Measurements from ENCODE around the gene IGFBPL1. TPM values are rescaled to one million over a fixed set of nuclear protein-coding genes. Genes with fewer than 3 reads are reported as not detected.

IGFBPL1 gene
- total RNA-seq, 1 donor from 2014 or later: 0.65 TPM

- no peak for DNase-seq (ENCODE audit: low read depth)
Observed at GRCh38 chr9:38356851-38357250, 67.4 kb downstream of the IGFBPL1 start.

Other genes starting within 250 kb of the IGFBPL1 start
- gene ALDH1B1, start 31.8 kb downstream of the IGFBPL1 start, total RNA-seq: 43.2 and 162 TPM in 2 replicates
- 2.6 and 3.8 TPM in 2 replicates for gene ANKRD18A, start 196.1 kb upstream of the IGFBPL1 start, total RNA-seq

Data from renal cortical epithelial cell (primary cell).